ENCODE measurements around the gene UCK1.

The UCK1 gene

GRCh38 chr9:131475956-131476776 lies 54.9 kb downstream of the UCK1 start:
- H3K27ac Mint-ChIP-seq, result no peak overlapping the region
- peak; percentile 14 for TF ChIP-seq CTCF (IDR thresholded peaks at IDR 0.05)
- H3K4me3 Mint-ChIP-seq, result no peak overlapping the region
- DNase-seq, result no peak
- no peaks in the 10 kb centered on the region for H3K27me3 Mint-ChIP-seq (ENCODE audit: low read depth, poor library complexity)
- H3K36me3 Mint-ChIP-seq (ENCODE audit: low read depth), result peaks cover 63% of the 10 kb centered on the region
- H3K9me3 Mint-ChIP-seq, result no peaks in the 10 kb centered on the region
- H3K4me1 Mint-ChIP-seq, result no peaks in the 10 kb centered on the region

GRCh38 chr9:131475111-131475955 lies 55.7 kb downstream of the UCK1 start:
- DNase-seq, result no peak
- Mint-ChIP-seq H3K4me3 (no peak overlapping the region), H3K4me1 (no peaks in the 10 kb centered on the region), H3K9me3 (no peaks in the 10 kb centered on the region), H3K36me3 (ENCODE audit: low read depth) (peaks cover 69% of the 10 kb centered on the region), H3K27me3 (ENCODE audit: low read depth, poor library complexity) (no peaks in the 10 kb centered on the region), H3K27ac (peak overlapping the region; percentile 93)
- no peak for TF ChIP-seq CTCF (IDR thresholded peaks at IDR 0.05)

- Mint-ChIP-seq H3K27ac (peak overlapping the region; percentile 93), H3K4me1 (no peaks in the 10 kb centered on the region), H3K36me3 (ENCODE audit: low read depth) (peaks cover 69% of the 10 kb centered on the region), H3K4me3 (no peak overlapping the region), H3K27me3 (ENCODE audit: low read depth, poor library complexity) (no peaks in the 10 kb centered on the region), H3K9me3 (no peaks in the 10 kb centered on the region)
- DNase-seq, result no peak
- no peak for TF ChIP-seq CTCF (IDR thresholded peaks at IDR 0.05)
Observed at GRCh38 chr9:131474711-131475110, 56.4 kb downstream of the UCK1 start.

- Mint-ChIP-seq H3K27ac (peak overlapping the region; percentile 26), H3K4me1 (no peaks in the 10 kb centered on the region), H3K4me3 (no peak overlapping the region), H3K36me3 (ENCODE audit: low read depth) (peaks cover 69% of the 10 kb centered on the region), H3K27me3 (ENCODE audit: low read depth, poor library complexity) (no peaks in the 10 kb centered on the region), H3K9me3 (no peaks in the 10 kb centered on the region)
- no peak for DNase-seq
- TF ChIP-seq CTCF (IDR thresholded peaks at IDR 0.05), result no peak
Observed at GRCh38 chr9:131473891-131474290, 57.2 kb downstream of the UCK1 start.

All from nephron progenitor cell (in vitro differentiated cells).